PC-9 (cell line): ENCODE results near the gene GTF2IRD1.

Source experiments
- EZH2 ChIP-seq: fragments of 200-600 bp; sonication (generic); IDR thresholded peaks from 2 replicates; pipeline ENCODE4 v1.8.0; 2017; ENCODE audit warnings: antibody characterized with exemption, low read depth
- TF ChIP-seq, protein P1 (sequence below): fragments of 200-600 bp; sonication (generic); conservative IDR thresholded peaks from 2 replicates; pipeline ENCODE4 v1.6.1; 2017; ENCODE audit warnings: mixed run types, antibody characterized with exemption, mild to moderate bottlenecking, moderate library complexity

DNA sequence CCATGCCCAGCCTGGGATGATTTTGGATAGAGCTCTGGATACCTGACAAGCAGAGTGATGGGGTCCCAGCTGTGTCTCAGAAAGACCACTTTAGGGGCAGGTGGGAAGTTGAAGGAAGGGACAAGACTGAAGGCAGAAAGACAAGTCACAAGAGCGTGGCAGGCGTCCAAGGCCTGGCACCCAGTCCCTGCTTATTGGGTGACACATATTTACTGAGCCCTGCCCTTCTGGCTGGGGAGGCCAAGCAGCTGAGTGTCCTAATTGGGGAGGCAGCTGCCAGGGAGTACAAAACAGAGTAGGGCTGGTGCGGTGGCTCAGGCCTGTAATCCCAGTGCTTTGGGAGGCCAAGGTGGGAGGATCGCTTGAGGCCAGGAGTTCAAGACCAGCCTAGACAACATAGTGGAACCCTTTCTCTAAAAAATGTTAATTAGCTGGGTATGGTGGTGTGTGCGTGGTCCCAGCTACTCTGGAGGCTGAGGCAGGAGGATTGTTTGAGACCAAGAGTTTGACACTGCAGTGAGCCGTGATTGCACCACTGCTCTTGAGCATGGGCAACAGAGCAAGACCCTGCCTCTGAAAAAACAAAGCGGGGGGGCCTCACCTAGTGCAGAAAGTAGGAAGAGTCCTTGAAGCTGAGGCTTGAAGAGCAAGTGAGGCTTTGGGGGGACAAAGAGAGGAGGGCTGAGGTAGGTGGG lies 150.8 kb downstream of the GTF2IRD1 start:
- TF ChIP-seq, protein P1, sequence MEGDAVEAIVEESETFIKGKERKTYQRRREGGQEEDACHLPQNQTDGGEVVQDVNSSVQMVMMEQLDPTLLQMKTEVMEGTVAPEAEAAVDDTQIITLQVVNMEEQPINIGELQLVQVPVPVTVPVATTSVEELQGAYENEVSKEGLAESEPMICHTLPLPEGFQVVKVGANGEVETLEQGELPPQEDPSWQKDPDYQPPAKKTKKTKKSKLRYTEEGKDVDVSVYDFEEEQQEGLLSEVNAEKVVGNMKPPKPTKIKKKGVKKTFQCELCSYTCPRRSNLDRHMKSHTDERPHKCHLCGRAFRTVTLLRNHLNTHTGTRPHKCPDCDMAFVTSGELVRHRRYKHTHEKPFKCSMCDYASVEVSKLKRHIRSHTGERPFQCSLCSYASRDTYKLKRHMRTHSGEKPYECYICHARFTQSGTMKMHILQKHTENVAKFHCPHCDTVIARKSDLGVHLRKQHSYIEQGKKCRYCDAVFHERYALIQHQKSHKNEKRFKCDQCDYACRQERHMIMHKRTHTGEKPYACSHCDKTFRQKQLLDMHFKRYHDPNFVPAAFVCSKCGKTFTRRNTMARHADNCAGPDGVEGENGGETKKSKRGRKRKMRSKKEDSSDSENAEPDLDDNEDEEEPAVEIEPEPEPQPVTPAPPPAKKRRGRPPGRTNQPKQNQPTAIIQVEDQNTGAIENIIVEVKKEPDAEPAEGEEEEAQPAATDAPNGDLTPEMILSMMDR, result no peak
- TF ChIP-seq EZH2, result no peak
